Keratinocyte (primary cell): ENCODE results near the gene AFF2. TPM values are rescaled to one million over a fixed set of nuclear protein-coding genes. Genes with fewer than 3 reads are reported as not detected.

Source experiments
- DNase-seq: peaks from one replicate; pipeline ENCODE4 v3.0.0-alpha.2; 2011; ENCODE audit warnings: low read depth, missing footprints, low spot score
- FAIRE-seq: peaks from 2 replicates; lab custom pipeline; 2011; peaks lifted over from hg19 to GRCh38; lab: Jason Lieb, UNC
- H2AFZ ChIP-seq: 2 replicates; pipeline ENCODE4 v1.6.0; 2012; ENCODE audit warnings: low read length, control low read depth, inconsistent platforms; ENCODE audit not compliant: control insufficient read depth
- H3K27ac ChIP-seq: 2 replicates; pipeline ENCODE4 v1.5.1; 2011; ENCODE audit warnings: low read length; ENCODE audit not compliant: control insufficient read depth, insufficient read depth
- H3K27me3 ChIP-seq: 3 replicates; pipeline ENCODE4 v1.6.0; 2011; ENCODE audit warnings: low read length; ENCODE audit not compliant: control insufficient read depth, insufficient read depth; ENCODE audit errors: extremely low read depth
- H3K36me3 ChIP-seq, 2 experiments: 2 replicates in 1 of 2; 3 replicates in 1 of 2; pipeline ENCODE4 v1.5.1; 2011; ENCODE audit warnings: low read length in 2 of 2, mild to moderate bottlenecking in 1 of 2; ENCODE audit not compliant: control insufficient read depth in 2 of 2, insufficient read depth in 2 of 2; ENCODE audit errors: extremely low read depth in 1 of 2
- H3K4me1 ChIP-seq: 3 replicates; pipeline ENCODE4 v1.5.1; 2011; ENCODE audit warnings: low read length; ENCODE audit not compliant: control insufficient read depth, insufficient read depth; ENCODE audit errors: extremely low read depth
- H3K4me2 ChIP-seq: 3 replicates; pipeline ENCODE4 v1.6.0; 2011; ENCODE audit warnings: low read depth, low read length; ENCODE audit not compliant: control insufficient read depth, insufficient read depth; ENCODE audit errors: extremely low read depth
- H3K4me3 ChIP-seq, 3 experiments: fragments of 200-600 bp in 1 of 3; sonication (generic) in 1 of 3; 2 replicates in 2 of 3; 3 replicates in 1 of 3; pipeline ENCODE4 v1.5.1; 2011 to 2016; ENCODE audit warnings: low read length in 3 of 3, mild to moderate bottlenecking in 3 of 3, control low read depth in 2 of 3, inconsistent platforms in 1 of 3, low read depth in 1 of 3, mixed read lengths in 1 of 3, mixed run types in 1 of 3, moderate library complexity in 1 of 3; ENCODE audit not compliant: control insufficient read depth in 2 of 3, insufficient read depth in 2 of 3; ENCODE audit errors: extremely low read depth in 1 of 3
- H3K79me2 ChIP-seq: 2 replicates; pipeline ENCODE4 v1.6.0; 2012; ENCODE audit warnings: low read length; ENCODE audit not compliant: control insufficient read depth, insufficient read depth
- H3K9ac ChIP-seq: 3 replicates; pipeline ENCODE4 v1.6.0; 2011; ENCODE audit warnings: low read length; ENCODE audit not compliant: control insufficient read depth, insufficient read depth; ENCODE audit errors: extremely low read depth
- H3K9me1 ChIP-seq: 3 replicates; pipeline ENCODE4 v1.6.0; 2011; ENCODE audit warnings: low read length; ENCODE audit not compliant: control insufficient read depth, insufficient read depth; ENCODE audit errors: extremely low read depth
- H3K9me3 ChIP-seq: 2 replicates; pipeline ENCODE4 v1.5.1; 2012; ENCODE audit warnings: low read depth, low read length; ENCODE audit not compliant: control insufficient read depth
- H4K20me1 ChIP-seq: 3 replicates; pipeline ENCODE4 v1.6.0; 2011; ENCODE audit warnings: low read length; ENCODE audit not compliant: control insufficient read depth, insufficient read depth; ENCODE audit errors: extremely low read depth
- EZH2 ChIP-seq: IDR thresholded peaks from one replicate; pipeline ENCODE4 v1.6.1; 2012; ENCODE audit warnings: inconsistent platforms, mild to moderate bottlenecking, low read length, moderate library complexity
- dilution Hi-C: fragments of 300-500 bp; cut with MboI; formaldehyde crosslinking; loops from one replicate; pipeline ENCODE4 v1.7.0; 2020; ENCODE audit warnings: low sequenced_read_pairs; ENCODE audit not compliant: extremely low pct_ligation_motif_present
- polyA plus RNA-seq, 5 experiments: library from polyadenylated mRNA; depleted of rRNA in 3 of 5; stranded (reverse) in 3 of 5; stranded (forward) in 1 of 5; unstranded in 1 of 5; fragments of >200 nt; gene quantifications; 1 replicate in 1 of 5; 2 replicates in 3 of 5; 3 replicates in 1 of 5; pipeline versions ENCODE4 v1.2.1 to v1.2.3, GENCODE V29; 2011 to 2012; ENCODE audit warnings: missing spikeins in 2 of 5, low read depth in 1 of 5, low replicate concordance in 1 of 5
- TF ChIP-seq, protein P1 (sequence below), 3 experiments: IDR thresholded peaks in 1 of 3; conservative IDR thresholded peaks in 1 of 3; optimal IDR thresholded peaks in 1 of 3; 2 replicates in 2 of 3; 3 replicates in 1 of 3; pipeline versions ENCODE3 to v1.5.1; 2011; ENCODE audit warnings: low read length in 3 of 3, mild to moderate bottlenecking in 3 of 3, moderate library complexity in 2 of 3, control low read depth in 1 of 3, inconsistent platforms in 1 of 3; ENCODE audit not compliant: insufficient read depth in 2 of 3; ENCODE audit errors: extremely low read depth in 1 of 3

Gene AFF2
- polyA plus RNA-seq, 1 donor (not counting 4 experiments of a cell fraction or from before 2014, with no cell fraction given) = 0.01 TPM

- Histone ChIP-seq H3K27ac (no peak overlapping the region), H3K9me1 (no peaks in the 10 kb centered on the region), H3K4me2 (no peak overlapping the region), H3K4me1 (no peaks in the 10 kb centered on the region), H3K9ac (no peak overlapping the region), H3K9me3 (no peaks in the 10 kb centered on the region), H4K20me1 (no peaks in the 10 kb centered on the region), H3K79me2 (no peaks in the 10 kb centered on the region), H3K4me3 (no peak overlapping the region), H2AFZ (no peak overlapping the region), H3K36me3 (no peaks in the 10 kb centered on the region), H3K27me3 (no peaks in the 10 kb centered on the region)
- DNase-seq (no peak), FAIRE-seq (no peak)
- dilution Hi-C loops = no loop called here
- TF ChIP-seq, protein P1, sequence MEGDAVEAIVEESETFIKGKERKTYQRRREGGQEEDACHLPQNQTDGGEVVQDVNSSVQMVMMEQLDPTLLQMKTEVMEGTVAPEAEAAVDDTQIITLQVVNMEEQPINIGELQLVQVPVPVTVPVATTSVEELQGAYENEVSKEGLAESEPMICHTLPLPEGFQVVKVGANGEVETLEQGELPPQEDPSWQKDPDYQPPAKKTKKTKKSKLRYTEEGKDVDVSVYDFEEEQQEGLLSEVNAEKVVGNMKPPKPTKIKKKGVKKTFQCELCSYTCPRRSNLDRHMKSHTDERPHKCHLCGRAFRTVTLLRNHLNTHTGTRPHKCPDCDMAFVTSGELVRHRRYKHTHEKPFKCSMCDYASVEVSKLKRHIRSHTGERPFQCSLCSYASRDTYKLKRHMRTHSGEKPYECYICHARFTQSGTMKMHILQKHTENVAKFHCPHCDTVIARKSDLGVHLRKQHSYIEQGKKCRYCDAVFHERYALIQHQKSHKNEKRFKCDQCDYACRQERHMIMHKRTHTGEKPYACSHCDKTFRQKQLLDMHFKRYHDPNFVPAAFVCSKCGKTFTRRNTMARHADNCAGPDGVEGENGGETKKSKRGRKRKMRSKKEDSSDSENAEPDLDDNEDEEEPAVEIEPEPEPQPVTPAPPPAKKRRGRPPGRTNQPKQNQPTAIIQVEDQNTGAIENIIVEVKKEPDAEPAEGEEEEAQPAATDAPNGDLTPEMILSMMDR (optimal IDR thresholded peaks at IDR 0.05 in 1 of 3, IDR thresholded peaks at IDR 0.05 in 1 of 3, conservative IDR thresholded peaks at IDR 0.05 in 1 of 3; ENCODE audit: extremely low read depth in 1 of 3, insufficient read depth in 2 of 3, low read length in 3 of 3) = no peak
- no peak for TF ChIP-seq EZH2
Observed at GRCh38 chrX:148914783-148915182, 414.4 kb downstream of the AFF2 start.

- no peak overlapping the region for H3K4me2 ChIP-seq
- dilution Hi-C loops = no loop called here
- DNase-seq = no peak
- no peak overlapping the region for H3K27ac ChIP-seq
- no peak overlapping the region for H3K9ac ChIP-seq
- H4K20me1 ChIP-seq = no peaks in the 10 kb centered on the region
- no peak for TF ChIP-seq EZH2
- TF ChIP-seq, protein P1 (optimal IDR thresholded peaks at IDR 0.05 in 1 of 3, IDR thresholded peaks at IDR 0.05 in 1 of 3, conservative IDR thresholded peaks at IDR 0.05 in 1 of 3; ENCODE audit: extremely low read depth in 1 of 3, insufficient read depth in 2 of 3, low read length in 3 of 3) = no peak
- H3K79me2 ChIP-seq = no peaks in the 10 kb centered on the region
- FAIRE-seq = no peak
- no peak overlapping the region for H3K4me3 ChIP-seq
- no peaks in the 10 kb centered on the region for H3K27me3 ChIP-seq
- H3K36me3 ChIP-seq = no peaks in the 10 kb centered on the region
- H2AFZ ChIP-seq = no peak overlapping the region
- no peaks in the 10 kb centered on the region for H3K4me1 ChIP-seq
- no peaks in the 10 kb centered on the region for H3K9me3 ChIP-seq
- H3K9me1 ChIP-seq = no peaks in the 10 kb centered on the region
Observed at GRCh38 chrX:148915474-148915873, 415.1 kb downstream of the AFF2 start.
